DOHH2 (cell line): Measurements from ENCODE around the gene ANAPC16.
A peak's percentile ranks its signal among the peaks of the same experiment; 100 is the strongest.

Source experiments
- EZH2phosphoT487 ChIP-seq: fragments of 200-600 bp; sonication (generic); IDR thresholded peaks from 2 replicates; pipeline ENCODE4 v1.6.1; 2017; ENCODE audit warnings: borderline replicate concordance, mild to moderate bottlenecking, antibody characterized with exemption, low read length, moderate library complexity, mixed read lengths
- TF ChIP-seq, protein P1 (sequence below): fragments of 200-600 bp; sonication (generic); IDR thresholded peaks from one replicate; pipeline ENCODE4 v1.5.1; 2014; ENCODE audit warnings: antibody characterized with exemption, mild to moderate bottlenecking, low read depth, low read length; ENCODE audit not compliant: poor library complexity, severe bottlenecking

DNA sequence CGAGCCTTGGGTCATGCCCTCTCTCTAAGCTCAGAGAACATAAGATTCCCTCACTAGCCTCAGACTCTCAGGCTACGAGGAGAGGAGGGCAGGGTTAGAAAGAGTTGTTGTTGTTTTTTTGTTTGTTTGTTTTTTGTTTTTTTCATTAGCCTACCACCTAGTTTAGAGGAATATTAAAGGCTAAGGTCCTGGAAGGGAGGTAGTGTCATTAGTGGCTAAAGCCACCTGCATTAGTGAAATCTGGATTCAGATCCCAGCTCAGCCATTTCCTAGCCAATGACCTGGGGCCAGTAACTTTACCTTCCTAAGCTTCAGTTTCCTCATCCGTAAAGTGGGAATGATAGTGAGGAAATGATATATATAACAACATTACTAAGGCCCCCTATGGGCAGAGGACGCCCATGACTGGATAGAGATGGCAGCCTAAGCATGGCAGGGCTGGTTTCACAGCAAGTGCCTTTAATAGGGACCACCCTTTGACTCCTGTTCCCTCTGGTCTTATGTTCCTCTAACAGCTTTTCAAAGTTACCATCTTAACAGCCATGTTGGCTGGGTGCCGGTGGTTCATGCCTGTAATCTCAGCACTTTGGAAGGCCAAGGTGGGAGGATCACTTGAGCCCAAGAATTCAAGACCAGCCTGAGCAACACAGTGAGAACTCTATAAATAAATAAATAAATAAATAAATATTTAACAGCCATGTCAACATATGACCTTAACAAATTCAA is 63.0 kb downstream of the ANAPC16 start:
- TF ChIP-seq, protein P1, sequence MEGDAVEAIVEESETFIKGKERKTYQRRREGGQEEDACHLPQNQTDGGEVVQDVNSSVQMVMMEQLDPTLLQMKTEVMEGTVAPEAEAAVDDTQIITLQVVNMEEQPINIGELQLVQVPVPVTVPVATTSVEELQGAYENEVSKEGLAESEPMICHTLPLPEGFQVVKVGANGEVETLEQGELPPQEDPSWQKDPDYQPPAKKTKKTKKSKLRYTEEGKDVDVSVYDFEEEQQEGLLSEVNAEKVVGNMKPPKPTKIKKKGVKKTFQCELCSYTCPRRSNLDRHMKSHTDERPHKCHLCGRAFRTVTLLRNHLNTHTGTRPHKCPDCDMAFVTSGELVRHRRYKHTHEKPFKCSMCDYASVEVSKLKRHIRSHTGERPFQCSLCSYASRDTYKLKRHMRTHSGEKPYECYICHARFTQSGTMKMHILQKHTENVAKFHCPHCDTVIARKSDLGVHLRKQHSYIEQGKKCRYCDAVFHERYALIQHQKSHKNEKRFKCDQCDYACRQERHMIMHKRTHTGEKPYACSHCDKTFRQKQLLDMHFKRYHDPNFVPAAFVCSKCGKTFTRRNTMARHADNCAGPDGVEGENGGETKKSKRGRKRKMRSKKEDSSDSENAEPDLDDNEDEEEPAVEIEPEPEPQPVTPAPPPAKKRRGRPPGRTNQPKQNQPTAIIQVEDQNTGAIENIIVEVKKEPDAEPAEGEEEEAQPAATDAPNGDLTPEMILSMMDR: peak; percentile 32
- no peak for TF ChIP-seq EZH2phosphoT487
